ENCODE results near the gene IFNA14.
"Not testable (repeated sequence)": the region's sequence is repeated elsewhere in the genome, so short reads cannot be mapped to it uniquely, and the experiment has no call there.

The IFNA14 gene

DNA sequence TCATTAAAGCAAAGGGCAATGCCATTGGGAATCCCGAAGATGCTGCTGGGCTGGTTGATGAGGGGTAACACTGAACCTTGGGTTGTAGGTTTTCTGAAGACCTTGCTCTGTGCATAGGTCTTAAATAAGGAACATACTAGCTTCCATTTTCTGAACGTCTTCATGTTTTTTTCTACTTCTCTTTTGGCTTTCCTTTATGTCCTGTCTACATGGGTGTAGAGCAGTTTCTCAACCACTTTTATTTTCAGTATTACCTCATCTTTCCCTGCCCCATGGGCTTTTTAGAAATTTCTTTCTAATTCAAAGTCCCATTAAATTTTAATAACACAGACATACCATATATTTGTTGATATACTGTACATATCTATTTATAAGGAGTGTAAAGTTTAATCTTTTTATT lies at the start of gene IFNA14:
TSS of gene IFNA14 (minus strand) at position 95 of the 400 bp plus-strand sequence. CDS start at position 25, 70 bp downstream.
- DNase-seq (ENCODE audit: low read depth in 2 of 2), result no peak

DNA sequence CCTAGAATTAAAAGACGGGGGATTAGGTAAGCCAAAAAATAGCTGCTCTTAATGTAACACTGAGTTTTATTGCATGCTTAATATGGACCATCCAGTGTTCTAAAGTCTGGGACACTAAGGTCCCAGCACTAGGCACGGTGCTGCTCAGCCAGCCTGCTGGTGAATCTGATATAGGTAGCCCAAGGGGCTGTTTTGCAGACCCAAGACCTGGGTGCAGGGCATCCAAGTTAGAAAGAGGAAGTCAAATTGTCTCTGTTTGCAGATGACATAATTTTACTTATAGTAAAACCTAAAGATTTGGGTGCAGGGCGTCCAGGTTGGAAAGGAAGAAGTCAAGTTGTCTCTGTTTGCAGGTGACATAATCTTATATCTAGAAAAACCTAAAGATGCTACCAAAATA lies 47.5 kb upstream of the IFNA14 start:
- DNase-seq (ENCODE audit: low read depth in 2 of 2), result no peak

DNA sequence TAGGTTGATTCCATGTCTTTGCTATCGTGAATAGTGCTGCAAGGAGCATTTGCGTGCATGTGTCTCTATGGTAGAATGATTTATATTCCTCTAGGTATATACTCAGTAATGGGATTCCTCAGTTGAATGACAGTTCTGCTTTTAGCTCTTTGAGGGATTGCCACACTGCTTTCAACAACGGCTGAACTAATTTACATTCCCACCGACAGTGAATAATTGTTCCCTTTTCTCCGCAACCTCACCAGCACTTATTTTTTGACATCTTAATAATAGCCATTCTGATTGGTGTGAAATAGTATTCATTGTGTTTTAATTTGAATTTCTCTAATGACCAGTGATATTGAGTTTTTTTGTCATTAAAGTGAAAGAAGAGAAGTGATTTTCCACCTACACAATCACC lies 46.9 kb upstream of the IFNA14 start:
- no peak for DNase-seq (ENCODE audit: low read depth in 2 of 2)

DNA sequence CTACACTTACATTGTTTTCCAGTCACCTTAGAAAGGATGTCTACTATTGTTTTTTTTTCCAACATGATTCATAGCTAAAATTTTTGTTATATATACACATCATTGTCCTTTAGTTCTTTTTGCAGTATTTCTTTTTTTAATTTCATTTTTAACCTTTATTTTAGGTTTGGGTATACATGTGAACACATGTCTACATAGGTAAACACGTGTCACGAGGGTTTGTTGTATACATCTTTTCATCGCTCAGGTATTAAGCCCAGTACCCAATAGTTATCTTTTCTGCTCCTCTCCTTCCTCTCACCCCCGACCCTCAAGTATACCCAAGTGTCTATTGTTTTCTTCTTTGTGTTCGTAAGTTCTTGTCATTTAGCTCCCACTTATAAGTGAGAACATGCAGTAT lies 46.3 kb upstream of the IFNA14 start:
- DNase-seq (ENCODE audit: low read depth in 2 of 2), result no peak

DNA sequence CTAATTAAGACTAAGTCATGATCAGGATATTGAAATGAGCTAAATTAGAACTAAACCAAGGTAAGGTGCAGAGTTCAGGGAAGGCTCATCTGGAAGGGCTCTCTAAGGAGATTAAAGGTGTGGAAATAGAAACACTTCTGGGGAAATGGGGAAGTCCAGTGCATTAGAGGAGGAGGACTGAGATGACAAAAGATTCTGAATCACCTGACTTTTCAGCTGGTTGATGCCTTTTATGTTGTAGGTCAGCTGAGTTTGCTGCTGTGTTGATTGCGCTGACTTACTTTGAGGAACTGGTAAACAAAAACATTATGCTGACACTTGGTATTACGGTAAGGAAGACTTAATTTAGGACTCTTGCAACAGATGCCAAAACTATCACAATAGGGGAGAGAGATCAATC lies 41.5 kb upstream of the IFNA14 start:
- DNase-seq (ENCODE audit: low read depth in 2 of 2), result no peak

DNA sequence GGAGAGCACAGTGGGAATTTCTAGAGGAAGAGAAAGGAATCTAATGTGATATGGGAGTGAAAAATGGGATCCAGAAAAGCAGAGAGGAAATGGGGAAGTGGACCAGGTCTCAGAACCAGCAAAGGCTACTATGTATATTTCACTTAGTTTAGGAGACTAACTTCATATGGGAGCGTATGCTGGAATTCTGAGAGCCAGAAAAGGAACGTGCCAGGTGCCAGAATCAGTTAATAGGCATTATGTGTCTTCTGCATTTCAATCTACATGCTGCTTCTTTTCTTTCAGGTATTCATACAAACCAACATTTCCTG lies 28.5 kb upstream of the IFNA14 start:
- no peak for DNase-seq (ENCODE audit: low read depth in 2 of 2)

DNA sequence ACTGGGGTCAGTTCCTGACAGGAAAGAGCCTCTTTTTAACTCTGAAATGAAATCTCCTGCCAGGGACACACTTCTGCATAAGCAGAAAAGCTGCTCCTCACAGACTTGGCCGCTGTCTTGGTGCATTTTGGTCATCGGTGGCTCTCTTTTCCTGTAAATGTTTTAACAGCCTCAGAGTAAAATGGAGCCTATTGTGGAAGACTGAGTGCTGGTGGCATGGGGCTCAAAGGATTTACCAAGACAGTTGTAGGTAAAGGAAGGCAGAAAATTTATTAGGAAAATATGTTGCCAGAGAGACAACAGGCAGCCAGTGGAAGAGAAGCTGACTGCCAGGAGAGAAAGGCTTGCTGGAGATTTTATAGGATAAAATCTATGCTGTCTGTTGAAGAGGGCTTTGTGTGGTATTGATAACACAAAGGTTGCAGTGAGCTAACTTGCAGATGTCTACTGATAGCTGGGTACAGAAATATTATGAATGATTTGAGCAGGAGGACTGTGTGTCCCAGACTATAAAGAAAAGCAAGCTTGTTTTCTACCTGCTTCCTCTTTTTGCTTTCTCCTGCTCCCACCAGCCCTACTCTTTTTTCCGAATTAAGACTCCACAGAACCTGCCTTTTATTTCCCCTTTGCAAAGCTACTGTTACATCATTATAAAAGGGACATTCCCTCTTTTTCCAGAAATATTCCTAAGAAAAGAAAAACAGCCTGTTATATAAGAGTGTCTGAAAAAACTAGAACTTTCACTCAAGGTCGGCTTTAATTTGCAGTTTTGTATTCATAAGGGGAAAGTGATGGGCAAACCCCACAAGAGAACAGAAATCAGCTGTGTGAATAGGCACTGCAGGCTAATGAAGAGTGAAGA lies 27.9 kb upstream of the IFNA14 start:
- DNase-seq (ENCODE audit: low read depth in 2 of 2), result no peak

DNA sequence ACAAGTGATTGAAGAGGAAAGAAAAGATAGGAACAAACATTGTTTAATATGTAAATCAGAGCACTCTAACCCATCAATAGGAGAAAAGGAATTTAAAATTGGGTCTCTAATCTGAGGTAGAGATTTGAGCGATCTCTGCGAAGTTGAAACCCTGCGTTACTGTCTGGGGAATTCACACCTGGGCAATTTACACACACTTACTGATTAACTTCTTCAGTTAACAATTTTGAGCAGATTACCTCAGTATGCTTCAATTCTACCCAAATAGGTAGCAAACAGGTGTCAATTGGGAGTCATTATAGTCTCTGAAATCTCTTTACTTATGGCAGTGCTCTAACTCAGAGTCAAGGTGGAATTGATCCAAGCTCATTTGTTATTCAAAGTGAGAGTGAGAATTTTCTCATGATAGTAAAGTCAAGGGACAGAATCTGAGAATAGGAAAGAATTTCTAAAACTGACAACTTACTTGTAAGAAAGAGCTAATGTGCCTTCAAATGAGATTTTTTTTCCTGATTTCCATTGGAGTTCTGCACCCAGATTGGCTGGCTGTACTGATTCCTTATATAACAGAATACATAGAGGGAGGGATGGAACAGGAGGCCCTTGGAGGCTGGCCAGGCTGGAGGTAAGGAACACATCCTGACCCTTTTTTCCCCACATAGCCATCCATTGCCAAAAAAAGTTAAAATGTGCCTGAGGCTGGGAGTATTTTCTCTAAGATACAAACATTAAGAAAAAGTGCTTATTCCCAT lies 27.1 kb upstream of the IFNA14 start:
- no peak for DNase-seq (ENCODE audit: low read depth in 2 of 2)

DNA sequence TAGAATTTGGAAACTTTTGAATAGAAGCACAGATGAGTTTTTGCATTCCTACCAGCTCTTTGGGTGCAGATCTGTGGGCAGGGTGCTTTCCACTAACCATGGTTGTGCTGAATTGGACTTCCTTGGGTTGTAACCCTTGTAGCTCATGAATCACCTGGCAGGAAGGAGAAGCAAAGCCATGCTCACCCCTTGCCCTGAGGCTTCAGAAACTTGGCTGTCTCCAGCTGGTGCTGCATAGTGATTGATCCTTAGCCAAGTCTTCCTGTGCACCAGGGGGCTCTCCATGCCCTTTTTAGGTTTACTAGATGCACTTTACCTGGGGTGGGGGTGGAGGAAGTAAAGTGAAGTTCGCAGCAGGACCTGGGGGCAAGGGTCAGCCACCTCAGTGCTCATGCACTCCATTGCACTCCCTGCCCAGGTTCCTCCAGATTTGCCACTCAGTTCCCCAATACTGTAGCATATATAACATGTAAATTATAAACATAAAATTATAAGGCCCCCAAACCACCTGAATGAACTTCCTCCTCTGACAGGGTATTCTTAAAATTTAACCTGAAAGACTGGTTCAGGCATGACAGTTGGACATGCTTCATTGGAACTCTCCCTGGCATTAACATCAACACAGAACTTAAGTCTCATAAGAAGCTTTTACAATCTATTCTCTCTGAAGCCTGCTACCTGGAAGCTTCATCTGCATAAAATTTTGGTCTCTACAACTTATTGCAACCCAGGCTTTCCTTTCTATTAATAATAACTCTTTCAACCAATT lies 25.8 kb upstream of the IFNA14 start:
- DNase-seq (ENCODE audit: low read depth in 2 of 2), result no peak

DNA sequence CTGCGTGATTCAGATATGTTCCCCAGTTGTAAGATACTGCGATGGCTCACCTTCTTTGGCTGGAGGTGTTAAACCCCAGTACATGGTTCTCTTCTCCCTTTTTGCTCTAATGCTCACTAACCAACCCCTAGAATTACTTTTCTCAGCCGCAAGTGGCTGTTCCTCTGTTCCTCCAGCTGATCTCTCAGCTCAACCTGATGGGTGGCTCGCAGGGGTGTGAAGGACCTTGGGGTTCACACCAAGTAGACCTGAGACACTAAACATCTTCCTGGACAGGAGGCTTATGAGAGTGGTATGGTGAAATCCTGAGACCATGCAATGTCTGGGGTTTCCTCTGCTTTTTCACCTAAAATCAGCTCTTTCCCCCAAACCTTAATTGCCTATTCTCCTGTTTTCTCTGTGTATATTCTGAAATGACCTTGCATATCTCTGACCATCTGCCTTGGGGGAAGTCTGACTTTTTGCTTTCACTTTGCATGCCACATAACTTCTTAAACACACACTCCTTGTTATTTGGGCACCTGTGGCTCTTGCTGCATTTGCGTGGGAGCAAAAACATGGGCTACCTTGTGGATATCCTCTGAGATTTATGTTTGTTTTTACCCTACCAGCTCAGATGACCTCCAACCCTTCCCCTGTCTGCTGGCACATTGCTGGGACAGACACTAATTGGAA lies 15.9 kb upstream of the IFNA14 start:
- DNase-seq (ENCODE audit: low read depth in 2 of 2), result no peak

DNA sequence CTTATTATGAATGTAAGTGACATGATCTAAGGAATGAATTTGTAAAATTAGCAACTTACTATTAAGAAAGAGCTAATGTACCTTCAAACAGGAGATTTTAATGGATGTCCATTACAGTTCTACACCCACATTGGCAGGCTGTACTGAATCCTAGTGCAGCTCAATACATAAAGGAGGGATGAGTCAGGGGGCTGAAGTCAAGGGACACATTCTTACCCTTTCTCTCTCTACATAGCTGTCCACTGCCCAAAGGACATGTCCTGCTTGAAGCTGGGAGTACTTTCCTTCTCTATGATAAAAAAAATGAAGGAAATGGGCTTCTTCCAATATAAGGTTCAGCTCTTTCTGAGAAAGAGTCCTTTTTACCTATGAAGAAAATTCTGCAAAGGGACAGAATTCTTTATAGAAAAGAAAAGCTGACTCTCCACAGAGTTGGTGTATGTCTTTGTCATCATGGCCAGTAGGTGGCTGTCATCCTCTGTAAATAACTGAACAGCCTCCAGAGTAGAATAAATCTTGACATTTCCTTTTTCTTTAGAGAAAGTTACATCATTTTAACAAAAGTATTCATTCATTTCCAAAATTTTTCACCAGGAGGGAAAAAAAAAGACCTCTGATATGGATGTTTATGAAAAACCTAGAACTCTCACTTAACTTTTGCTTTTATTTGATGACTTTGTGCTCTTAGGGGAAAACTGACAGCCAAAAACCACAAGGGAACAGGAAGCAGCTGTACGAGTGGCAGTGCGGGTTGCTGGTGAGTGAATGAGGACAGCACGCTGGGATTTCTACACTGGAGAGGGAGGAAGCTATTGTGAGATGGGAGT lies 13.1 kb upstream of the IFNA14 start:
- no peak for DNase-seq (ENCODE audit: low read depth in 2 of 2)

DNA sequence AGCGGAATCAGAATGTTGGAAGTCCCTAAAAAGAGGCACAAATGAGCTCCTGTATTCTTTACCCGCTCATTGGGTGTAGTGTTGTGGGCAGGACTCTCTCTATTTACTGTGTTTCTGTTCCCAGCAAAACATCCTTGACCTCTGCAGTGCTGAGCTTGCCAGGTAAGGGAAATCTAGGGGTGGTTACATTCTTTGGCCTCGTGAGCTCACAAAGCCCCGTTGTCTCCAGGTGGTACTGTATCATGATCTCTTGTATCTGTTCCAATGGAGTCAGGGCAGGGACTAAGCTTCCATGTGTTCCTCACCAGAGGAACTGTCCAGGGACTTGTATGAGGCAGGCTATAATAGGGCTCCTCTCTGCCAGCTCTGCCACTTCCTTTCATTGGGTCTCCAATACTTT lies 11.8 kb upstream of the IFNA14 start:
- no peak for DNase-seq (ENCODE audit: low read depth in 2 of 2)

DNA sequence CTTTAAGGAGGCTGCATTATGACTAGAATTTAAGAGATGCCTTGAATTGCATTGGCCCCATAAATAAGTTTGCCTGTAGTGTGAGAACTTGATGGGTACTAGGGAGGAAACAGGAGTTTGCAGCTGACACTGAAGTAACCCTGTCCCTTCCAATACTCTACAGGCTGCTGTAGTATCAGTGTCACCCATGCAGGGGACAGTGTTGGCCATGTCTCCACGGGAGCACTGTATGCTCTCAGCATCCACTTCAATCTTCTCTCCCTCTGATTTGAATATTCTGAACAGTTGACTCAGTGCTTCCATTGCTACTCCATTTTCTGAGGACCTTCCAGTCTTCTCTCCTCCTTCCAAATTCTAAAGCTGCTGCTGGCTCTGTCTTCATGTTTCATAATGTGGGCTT lies 11.4 kb upstream of the IFNA14 start:
- no peak for DNase-seq (ENCODE audit: low read depth in 2 of 2)

DNA sequence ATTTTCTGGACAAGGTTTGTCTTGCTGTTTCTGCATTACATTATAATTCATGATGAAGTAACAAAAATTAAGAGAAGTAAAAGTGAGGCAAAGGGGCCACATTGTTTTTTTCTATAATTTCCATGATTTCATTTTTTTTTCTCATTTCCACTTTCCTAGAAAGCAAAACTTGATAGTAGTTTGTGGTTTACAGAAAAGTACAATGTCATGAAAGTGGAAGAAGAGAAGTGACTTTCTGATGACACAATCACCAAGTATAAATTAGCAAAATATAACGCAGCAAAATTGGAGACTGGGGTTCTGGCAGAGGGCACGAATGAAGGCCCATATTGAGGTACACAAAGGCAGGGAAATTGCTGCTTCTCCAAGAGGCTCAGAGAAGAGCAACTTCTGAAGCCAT lies 5.0 kb upstream of the IFNA14 start:
- no peak for DNase-seq (ENCODE audit: low read depth in 2 of 2)

DNA sequence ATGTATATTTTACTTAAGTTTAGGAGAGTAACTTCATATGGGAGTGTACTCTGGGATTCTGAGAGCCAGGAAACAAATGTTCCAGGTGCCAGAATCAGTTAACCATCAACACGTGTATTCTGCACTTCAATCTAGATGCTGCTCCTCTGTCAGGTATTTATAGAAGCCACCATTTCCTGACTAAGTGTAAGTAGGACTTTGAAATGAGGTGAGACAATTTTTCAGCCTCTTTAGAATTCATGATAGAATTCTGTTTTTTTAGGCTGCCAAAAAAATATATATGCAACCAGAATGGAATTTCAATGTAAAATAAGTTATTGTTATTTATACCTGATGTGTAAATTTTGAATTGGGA lies 3.5 kb downstream of the IFNA14 start:
- not testable (repeated sequence) for DNase-seq (ENCODE audit: low read depth in 2 of 2)

DNA sequence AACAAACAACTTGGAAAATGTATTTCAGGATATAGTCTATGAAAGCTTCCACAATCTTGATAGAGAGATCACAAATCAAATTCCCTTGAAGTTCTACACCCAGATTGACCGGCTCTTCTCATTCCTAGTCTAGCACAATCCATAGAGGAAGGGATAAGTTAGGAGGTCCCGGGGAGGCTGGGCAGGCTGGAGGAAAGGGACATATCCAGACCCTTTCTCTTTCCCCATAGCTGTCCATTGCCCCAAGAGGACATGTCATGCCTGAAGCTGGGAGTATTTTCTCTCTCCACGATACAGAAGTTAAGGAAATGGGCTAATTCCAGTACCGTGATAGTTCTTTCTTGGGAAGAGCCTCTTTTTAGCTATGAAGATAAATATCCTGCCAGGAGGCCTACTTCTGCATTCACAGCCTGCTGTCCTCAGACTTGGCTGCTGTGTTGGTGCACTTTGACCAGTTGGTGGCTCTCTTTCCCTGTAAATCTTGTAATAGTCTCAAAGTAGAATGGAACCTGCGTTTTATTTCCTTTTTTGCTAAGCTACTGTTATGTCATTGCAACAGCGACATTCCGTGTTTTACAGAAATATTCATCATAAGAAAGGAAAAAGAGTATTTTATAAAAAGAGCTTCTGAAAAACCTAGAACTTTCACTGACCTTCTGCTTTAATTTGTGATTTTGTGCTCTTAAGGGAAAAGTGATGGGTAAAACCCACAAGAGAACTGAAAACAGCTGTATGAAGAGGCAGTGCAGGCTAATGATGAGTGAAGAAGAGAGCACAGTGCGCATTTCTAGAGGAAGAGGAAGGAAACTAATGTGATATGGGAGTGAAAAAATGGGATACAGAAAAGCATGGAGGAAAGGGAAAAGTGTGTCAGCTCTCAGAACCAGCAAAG lies 4.1 kb downstream of the IFNA14 start:
- not testable (repeated sequence) for DNase-seq (ENCODE audit: low read depth in 2 of 2)

DNA sequence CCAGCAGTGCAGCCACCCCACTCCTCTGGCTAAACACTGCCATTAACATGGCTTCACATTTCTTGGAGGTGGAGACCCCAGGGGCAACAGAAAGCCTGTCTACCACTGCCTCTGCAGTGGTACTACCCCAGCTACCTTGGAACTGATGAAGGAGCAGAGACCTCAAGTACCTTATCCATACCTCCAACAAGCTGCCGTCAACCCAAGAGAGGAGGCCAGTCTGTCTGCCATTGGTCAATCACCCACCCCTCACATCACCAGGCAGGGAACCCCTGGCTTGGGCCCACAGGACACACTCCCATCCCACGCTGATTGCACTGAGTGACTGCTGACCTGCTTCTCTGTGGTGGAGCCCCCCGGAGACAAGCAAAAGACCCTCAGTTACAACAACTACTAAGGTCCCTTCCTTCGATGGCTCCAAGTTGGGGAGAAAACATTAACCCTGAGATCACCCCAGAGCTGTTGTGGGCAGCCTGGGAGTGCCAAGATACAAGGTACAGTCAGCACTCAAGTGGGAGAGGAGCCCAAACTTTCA lies 5.6 kb downstream of the IFNA14 start:
- DNase-seq (ENCODE audit: low read depth in 2 of 2), result no peak

DNA sequence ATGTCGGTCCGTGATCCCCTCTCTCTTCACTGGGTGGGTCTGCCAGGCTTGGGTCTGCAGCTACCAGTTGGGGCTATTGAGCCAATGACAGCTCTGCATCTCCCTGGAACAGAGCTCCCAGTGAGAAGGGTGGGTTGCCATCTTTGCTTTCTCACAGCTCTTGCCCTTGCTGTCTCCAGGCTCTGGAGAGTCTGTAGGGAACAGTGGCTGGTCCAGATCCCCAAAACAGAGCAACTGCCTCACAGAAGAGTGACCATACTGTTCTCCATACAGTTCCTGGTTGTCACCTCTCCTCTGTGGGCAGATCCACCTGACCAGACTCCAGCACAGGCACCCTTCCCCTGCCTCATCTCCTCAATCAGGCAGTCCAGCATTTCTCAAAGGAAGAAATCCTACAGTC lies 6.5 kb downstream of the IFNA14 start:
- DNase-seq (ENCODE audit: low read depth in 2 of 2), result no peak

DNA sequence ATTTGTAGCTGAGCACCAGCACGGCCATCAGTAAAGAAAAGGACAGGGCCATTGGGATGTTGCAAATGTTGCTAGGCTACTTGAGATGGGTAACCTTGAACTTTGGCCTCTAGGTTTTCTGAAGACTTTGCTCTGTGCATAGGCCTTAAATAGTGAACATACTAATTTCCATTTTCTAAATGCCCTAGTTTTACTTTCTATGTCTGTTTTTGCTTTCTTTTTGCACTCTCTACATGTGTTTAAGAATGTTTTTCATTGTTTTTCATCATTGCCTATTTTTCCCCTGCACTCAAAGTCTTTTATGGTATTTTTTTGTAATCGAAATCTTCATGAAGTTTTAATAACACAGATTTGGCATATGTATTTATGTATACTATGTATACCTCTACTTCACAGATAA lies 11.7 kb downstream of the IFNA14 start, which contains the start of gene IFNA17:
TSS of gene IFNA17 (minus strand) at position 101 of the 400 bp plus-strand sequence. CDS start at position 52, 49 bp downstream.
- DNase-seq (ENCODE audit: low read depth in 2 of 2), result no peak

DNA sequence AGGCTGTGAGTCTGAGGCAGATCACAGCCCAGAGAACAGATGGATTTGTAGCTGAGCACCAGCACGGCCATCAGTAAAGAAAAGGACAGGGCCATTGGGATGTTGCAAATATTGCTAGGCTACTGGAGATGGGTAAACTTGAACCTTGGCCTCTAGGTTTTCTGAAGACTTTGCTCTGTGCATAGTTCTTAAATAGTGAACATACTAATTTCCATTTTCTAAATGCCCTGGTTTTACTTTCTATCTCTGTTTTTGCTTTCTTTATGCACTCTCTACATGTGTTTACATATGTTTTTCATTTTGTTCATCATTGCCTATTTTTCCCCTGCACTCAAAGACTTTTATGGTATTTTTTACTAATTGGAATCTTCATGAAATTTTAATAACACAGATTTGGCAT lies 22.6 kb downstream of the IFNA14 start, which contains the start of gene IFNA16:
TSS of gene IFNA16 (minus strand) at position 101 of the 400 bp plus-strand sequence. CDS start at position 95, 6 bp downstream.
- DNase-seq (ENCODE audit: low read depth in 2 of 2), result not testable (repeated sequence)

All from stimulated activated CD4-positive, alpha-beta T cell treated with anti-CD3 and anti-CD28 coated beads, Interleukin-15, amount 100 ng/mL, for 48 hours (primary cell).